Vagina (tissue), 2 donors: ENCODE measurements around the gene TLR7.

Experiments used
- CTCF ChIP-seq, 3 experiments: fragments of 450-650 bp in 2 of 3; fragments of 200-600 bp in 1 of 3; sonication (generic) in 1 of 3; IDR thresholded peaks; one replicate each; pipeline ENCODE4 v1.5.1; 2017 to 2019; ENCODE audit warnings: antibody characterized with exemption in 3 of 3, mild to moderate bottlenecking in 2 of 3, moderate library complexity in 2 of 3
- POLR2A ChIP-seq, 2 donors: fragments of 450-650 bp; IDR thresholded peaks; one replicate each; pipeline ENCODE4 v1.6.1; 2017; ENCODE audit warnings: antibody characterized with exemption in 2 of 2, mild to moderate bottlenecking in 2 of 2, moderate library complexity in 2 of 2
- POLR2AphosphoS5 ChIP-seq, 2 donors: sonication (generic); formaldehyde crosslinking; IDR thresholded peaks; one replicate each; pipeline ENCODE4 v1.9.0; 2017; ENCODE audit warnings: antibody characterized with exemption in 2 of 2, mild to moderate bottlenecking in 2 of 2, low read depth in 1 of 2; ENCODE audit not compliant: insufficient read depth in 1 of 2

- no peak for TF ChIP-seq CTCF (IDR thresholded peaks at IDR 0.05)
- TF ChIP-seq POLR2A (IDR thresholded peaks at IDR 0.05): no peak
- no peak for TF ChIP-seq POLR2AphosphoS5 (IDR thresholded peaks at IDR 0.05; ENCODE audit: insufficient read depth in 1 of 2, low read depth in 1 of 2)
Measured at GRCh38 chrX:12919620-12920019, 52.7 kb downstream of the TLR7 start.
